Endothelial cell of umbilical vein (primary cell): ENCODE results near the gene HHATL. TPM values are rescaled to one million over a fixed set of nuclear protein-coding genes. Genes with fewer than 3 reads are reported as not detected.

Experiments
- BruUV-seq: library from RNA; stranded (reverse); fragments of 400-500 nt; replicated peaks from 2 replicates; lab custom pipeline; 2021; lab: Mats Ljungman, UMichigan
- CTCF ChIA-PET: fragments of 300-600, 350-600 bp; sonication (Branson Sonifier 250); formaldehyde crosslinking; loops from one replicate; lab custom pipeline; 2021; ENCODE audit warnings: antibody characterized with exemption, inconsistent platforms; lab: Charles Lee
- POLR2A ChIA-PET: fragments of 300-600, 350-600 bp; sonication (Branson Sonifier 250); formaldehyde crosslinking; loops from one replicate; lab custom pipeline; 2021; ENCODE audit warnings: antibody characterized with exemption, inconsistent platforms; lab: Charles Lee
- DNase-seq: peaks from one replicate; pipeline ENCODE4 v3.0.0-alpha.2; 2011; ENCODE audit warnings: low read depth, low spot score
- FAIRE-seq: peaks from 2 replicates; lab custom pipeline; 2011; peaks lifted over from hg19 to GRCh38; lab: Jason Lieb, UNC
- H2AFZ ChIP-seq: 2 replicates; pipeline ENCODE4 v1.6.0; 2012; ENCODE audit warnings: low read depth, low read length, control low read depth, inconsistent platforms
- H3K27ac ChIP-seq: 2 replicates; pipeline ENCODE4 v1.5.1; 2011; ENCODE audit warnings: low read depth, mild to moderate bottlenecking, control low read depth, low read length, moderate library complexity; ENCODE audit not compliant: insufficient read depth
- H3K27me3 ChIP-seq, 2 experiments: 2 replicates each; pipeline versions ENCODE4 v1.6.0 to v1.6.1; 2011; ENCODE audit warnings: low read length in 2 of 2, mixed read lengths in 1 of 2; ENCODE audit not compliant: control insufficient read depth in 2 of 2, insufficient read depth in 2 of 2
- H3K36me3 ChIP-seq, 2 experiments: 2 replicates in 1 of 2; 3 replicates in 1 of 2; pipeline ENCODE4 v1.5.1; 2011; ENCODE audit warnings: low read length in 2 of 2, mild to moderate bottlenecking in 1 of 2, moderate library complexity in 1 of 2; ENCODE audit not compliant: control insufficient read depth in 2 of 2, insufficient read depth in 2 of 2; ENCODE audit errors: extremely low read depth in 1 of 2
- H3K4me1 ChIP-seq: 3 replicates; pipeline ENCODE4 v1.5.1; 2011; ENCODE audit warnings: mild to moderate bottlenecking, low read length; ENCODE audit not compliant: control insufficient read depth, insufficient read depth; ENCODE audit errors: extremely low read depth
- H3K4me2 ChIP-seq: 2 replicates; pipeline ENCODE4 v1.6.1; 2011; ENCODE audit warnings: low read length, control low read depth, mixed read lengths; ENCODE audit not compliant: insufficient read depth
- H3K4me3 ChIP-seq, 3 experiments: fragments of 200-600 bp in 1 of 3; sonication (generic), shearing (Covaris generic) in 1 of 3; replicated peaks in 1 of 3; 2 replicates each; pipeline ENCODE4 v1.5.1; 2011 to 2016; ENCODE audit warnings: control low read depth in 3 of 3, low read length in 3 of 3, mild to moderate bottlenecking in 2 of 3, inconsistent platforms in 1 of 3, low read depth in 1 of 3, moderate library complexity in 1 of 3; ENCODE audit not compliant: insufficient read depth in 1 of 3
- H3K79me2 ChIP-seq: 2 replicates; pipeline ENCODE4 v1.6.0; 2012; ENCODE audit warnings: low read length, inconsistent platforms; ENCODE audit not compliant: control insufficient read depth, insufficient read depth
- H3K9ac ChIP-seq: replicated peaks from 2 replicates; pipeline ENCODE3; 2011; ENCODE audit warnings: low read length, control low read depth; ENCODE audit not compliant: insufficient read depth; ENCODE audit errors: extremely low read depth
- H3K9me1 ChIP-seq: replicated peaks from 3 replicates; pipeline ENCODE4 v1.6.0; 2011; ENCODE audit warnings: mild to moderate bottlenecking, low read length; ENCODE audit not compliant: control insufficient read depth, insufficient read depth; ENCODE audit errors: extremely low read depth
- H3K9me3 ChIP-seq: replicated peaks from 2 replicates; pipeline ENCODE4 v1.5.1; 2012; ENCODE audit warnings: low read length, inconsistent platforms; ENCODE audit not compliant: control insufficient read depth, insufficient read depth
- H4K20me1 ChIP-seq: replicated peaks from 2 replicates; pipeline ENCODE3; 2011; ENCODE audit warnings: mild to moderate bottlenecking, low read length; ENCODE audit not compliant: control insufficient read depth, insufficient read depth; ENCODE audit errors: extremely low read depth
- CTCF ChIP-seq, 2 donors: IDR thresholded peaks; 1 replicate in 1 of 2; 2 replicates in 1 of 2; pipeline ENCODE4 v1.5.1; 2011; ENCODE audit warnings: low read length in 2 of 2, mild to moderate bottlenecking in 2 of 2, moderate library complexity in 2 of 2, control low read depth in 1 of 2, inconsistent platforms in 1 of 2, low read depth in 1 of 2; ENCODE audit not compliant: insufficient read depth in 1 of 2; ENCODE audit errors: extremely low read depth in 1 of 2
- EZH2 ChIP-seq: IDR thresholded peaks from 2 replicates; pipeline ENCODE4 v1.6.1; 2012; ENCODE audit warnings: borderline replicate concordance, low read depth, mild to moderate bottlenecking, moderate library complexity, low read length, inconsistent platforms; ENCODE audit not compliant: severe bottlenecking
- POLR2A ChIP-seq: IDR thresholded peaks from 2 replicates; pipeline ENCODE4 v1.6.1; 2012; ENCODE audit warnings: low read depth, mild to moderate bottlenecking, control low read depth, low read length
- POLR2AphosphoS5 ChIP-seq: IDR thresholded peaks from 2 replicates; pipeline ENCODE4 v1.6.1; 2012; ENCODE audit warnings: low read depth, mild to moderate bottlenecking, control low read depth, low read length, moderate library complexity; ENCODE audit not compliant: insufficient read depth
- dilution Hi-C: fragments of 300-500 bp; cut with MboI; formaldehyde crosslinking; loops from one replicate; pipeline ENCODE4 v1.15.0; 2019; ENCODE audit warnings: low sequenced_read_pairs; ENCODE audit not compliant: extremely low pct_ligation_motif_present
- intact Hi-C: fragments of 100-400 bp; cut with micrococcal nuclease; formaldehyde crosslinking; loops from one replicate; pipeline ENCODE4 v1.10.0; 2022
- polyA plus RNA-seq, 4 experiments: library from polyadenylated mRNA; depleted of rRNA in 3 of 4; stranded (reverse) in 3 of 4; unstranded in 1 of 4; fragments of >200 nt; gene quantifications; 2 replicates each; pipeline versions ENCODE4 v1.2.1 to v1.2.3, GENCODE V29; 2011 to 2012; ENCODE audit warnings: missing spikeins in 1 of 4
- total RNA-seq: library from RNA; stranded (reverse); gene quantifications from 2 replicates; pipeline ENCODE4 v1.2.3, GENCODE V29; 2021

HHATL gene
- total and polyA plus RNA-seq, 2 donors (not counting 3 experiments of a cell fraction or from before 2014, with no cell fraction given) = not detected

GRCh38 chr3:42667523-42668412, 34.8 kb downstream of the HHATL start:
- CTCF ChIA-PET = no interaction called here
- no peaks in the 10 kb centered on the region for H3K9me3 ChIP-seq
- no peaks in the 10 kb centered on the region for H4K20me1 ChIP-seq
- peak; percentile 41 for TF ChIP-seq POLR2A
- TF ChIP-seq CTCF (IDR thresholded peaks at IDR 0.05; ENCODE audit: extremely low read depth in 1 of 2, insufficient read depth in 1 of 2, low read depth in 1 of 2, low read length in 2 of 2) = no peak
- H3K4me2 ChIP-seq = no peak overlapping the region
- DNase-seq (no peak), FAIRE-seq (no peak)
- BruUV-seq = no TSS peak
- no peaks in the 10 kb centered on the region for H3K4me1 ChIP-seq
- H3K9ac ChIP-seq = no peak overlapping the region
- no peak overlapping the region for H2AFZ ChIP-seq
- peaks cover 0 to under 1% of the 10 kb centered on the region in 2 experiments for H3K36me3 ChIP-seq
- H3K9me1 ChIP-seq = no peaks in the 10 kb centered on the region
- H3K79me2 ChIP-seq = no peaks in the 10 kb centered on the region
- POLR2A ChIA-PET = no interaction called here
- intact Hi-C loops = no loop called here
- no peaks in the 10 kb centered on the region for H3K27me3 ChIP-seq
- dilution Hi-C loops = no loop called here
- no peak overlapping the region for H3K4me3 ChIP-seq
- no peak overlapping the region for H3K27ac ChIP-seq

DNA sequence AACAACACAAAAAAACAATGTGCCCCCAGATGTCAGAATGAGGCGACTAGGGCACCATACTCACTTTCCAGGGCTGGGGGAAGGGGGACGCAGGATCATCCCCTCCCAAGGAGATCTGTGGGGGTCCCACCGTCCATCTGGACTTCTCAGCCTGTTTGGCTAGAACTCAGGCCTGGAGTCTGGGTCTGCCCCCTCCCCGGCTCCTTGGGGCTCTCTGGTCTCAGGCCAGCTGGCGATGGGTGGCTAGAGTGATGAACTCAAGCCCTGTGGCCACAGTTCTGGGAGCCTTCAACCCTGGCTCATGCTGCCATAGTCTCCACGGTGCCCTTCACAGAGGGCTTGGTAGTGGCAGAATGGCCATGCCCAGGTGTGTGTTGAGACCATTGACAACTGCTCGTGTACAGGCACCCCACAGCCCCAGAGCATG, 35.5 kb downstream of the HHATL start:
- H3K4me1 ChIP-seq = no peaks in the 10 kb centered on the region
- no peak overlapping the region for H3K27ac ChIP-seq
- H3K9ac ChIP-seq = no peak overlapping the region
- H3K36me3 ChIP-seq = peaks cover 0 to 2% of the 10 kb centered on the region in 2 experiments
- no peaks in the 10 kb centered on the region for H3K9me1 ChIP-seq
- FAIRE-seq (no peak), DNase-seq (no peak)
- H3K9me3 ChIP-seq = no peaks in the 10 kb centered on the region
- intact Hi-C loops (no loop called here), dilution Hi-C loops (no loop called here)
- POLR2A ChIA-PET = no interaction called here
- H3K27me3 ChIP-seq = no peaks in the 10 kb centered on the region
- no peak for TF ChIP-seq EZH2
- peak; percentile 6 for TF ChIP-seq POLR2AphosphoS5
- H4K20me1 ChIP-seq = no peaks in the 10 kb centered on the region
- no peak overlapping the region for H2AFZ ChIP-seq
- H3K4me3 ChIP-seq = no peak overlapping the region
- CTCF ChIA-PET = interaction anchor here (0.6 kb wide), 1 partner anchor 95 kb away, joined by 3 read pairs; no protein-coding TSS in a partner anchor
- no peak overlapping the region for H3K4me2 ChIP-seq
- no peaks in the 10 kb centered on the region for H3K79me2 ChIP-seq
- no TSS peak for BruUV-seq
